Fibroblast of mammary gland (primary cell): ENCODE data around the gene UQCRH.
"Not testable (repeated sequence)": the region's sequence is repeated elsewhere in the genome, so short reads cannot be mapped to it uniquely, and the experiment has no call there.

Experiments used
- DNase-seq: peaks from one replicate; pipeline ENCODE4 v3.0.0-alpha.2; 2010; ENCODE audit warnings: low read depth
- H3K4me3 ChIP-seq: 2 replicates; pipeline ENCODE4 v1.5.1; 2011; ENCODE audit warnings: low read depth, mild to moderate bottlenecking, low read length, moderate library complexity; ENCODE audit not compliant: control insufficient read depth
- CTCF ChIP-seq: conservative IDR thresholded peaks from 2 replicates; pipeline ENCODE4 v1.5.1; 2011; ENCODE audit warnings: low read depth, low read length, inconsistent platforms; ENCODE audit not compliant: control insufficient read depth, insufficient read depth

Gene UQCRH

GRCh38 chr1:46303872-46304326 lies 401 bp downstream of the UQCRH start:
- DNase-seq: no peak
- no peak for TF ChIP-seq CTCF

GRCh38 chr1:46306159-46306530 lies 2.6 kb downstream of the UQCRH start:
- no peak overlapping the region for H3K4me3 ChIP-seq
- DNase-seq: no peak
- no peak for TF ChIP-seq CTCF

More at GRCh38 chr1:46303872-46304326, 401 bp downstream of the UQCRH start:
- H3K4me3 ChIP-seq: peak overlapping the region; percentile 97

GRCh38 chr1:46309401-46310159 lies 6.1 kb downstream of the UQCRH start:
- no peak for TF ChIP-seq CTCF
- no peak for DNase-seq
- H3K4me3 ChIP-seq: no peak overlapping the region

GRCh38 chr1:46310321-46310720 lies 6.8 kb downstream of the UQCRH start:
- no peak overlapping the region for H3K4me3 ChIP-seq
- no peak for TF ChIP-seq CTCF
- DNase-seq: no peak

- DNase-seq: peak; percentile 27
- no peak for TF ChIP-seq CTCF
- H3K4me3 ChIP-seq: no peak overlapping the region
Measured at GRCh38 chr1:46315669-46316403, 12.3 kb downstream of the UQCRH start.

GRCh38 chr1:46317323-46317722 lies 13.8 kb downstream of the UQCRH start:
- H3K4me3 ChIP-seq: no peak overlapping the region
- no peak for DNase-seq
- no peak for TF ChIP-seq CTCF

- not testable (repeated sequence) for H3K4me3 ChIP-seq, DNase-seq
Measured at GRCh38 chr1:46319301-46319700, 15.8 kb downstream of the UQCRH start.

GRCh38 chr1:46319960-46320914 lies 16.7 kb downstream of the UQCRH start:
- not testable (repeated sequence) for H3K4me3 ChIP-seq, DNase-seq

- H3K4me3 ChIP-seq, DNase-seq: not testable (repeated sequence)
Measured at GRCh38 chr1:46322191-46322590, 18.7 kb downstream of the UQCRH start.
